GM21423 (cell line): ENCODE measurements around the gene TBC1D22A.

ENCODE experiments used
- ATAC-seq: cut with Tn5 transposase; IDR thresholded peaks from one replicate; pipeline ENCODE4 v1.9.1; 2021; ENCODE audit warnings: mild to moderate bottlenecking, moderate library complexity; ENCODE audit not compliant: unreplicated experiment

Gene TBC1D22A

GRCh38 chr22:46871826-46872225, 109.4 kb downstream of the TBC1D22A start:
- ATAC-seq = no peak

- no peak for ATAC-seq
Measured at GRCh38 chr22:46875089-46875488, 112.6 kb downstream of the TBC1D22A start.

- ATAC-seq = no peak
Measured at GRCh38 chr22:46876357-46876934, 114.0 kb downstream of the TBC1D22A start.

- no peak for ATAC-seq
Measured at GRCh38 chr22:46878191-46878948, 115.9 kb downstream of the TBC1D22A start.

- no peak for ATAC-seq
Measured at GRCh38 chr22:46879083-46879482, 116.6 kb downstream of the TBC1D22A start.

GRCh38 chr22:46881373-46882118, 119.1 kb downstream of the TBC1D22A start:
- no peak for ATAC-seq

- ATAC-seq = no peak
Measured at GRCh38 chr22:46883092-46883910, 120.9 kb downstream of the TBC1D22A start.

GRCh38 chr22:46884365-46884764, 121.9 kb downstream of the TBC1D22A start:
- ATAC-seq = no peak

- ATAC-seq = no peak
Measured at GRCh38 chr22:46887978-46888377, 125.5 kb downstream of the TBC1D22A start.

- ATAC-seq = no peak
Measured at GRCh38 chr22:46890819-46891218, 128.4 kb downstream of the TBC1D22A start.

- ATAC-seq = no peak
Measured at GRCh38 chr22:46891382-46891951, 129.0 kb downstream of the TBC1D22A start.

- no peak for ATAC-seq
Measured at GRCh38 chr22:46892866-46893265, 130.4 kb downstream of the TBC1D22A start.

GRCh38 chr22:46893281-46894020, 131.0 kb downstream of the TBC1D22A start:
- ATAC-seq = no peak

- ATAC-seq = no peak
Measured at GRCh38 chr22:46894081-46894671, 131.7 kb downstream of the TBC1D22A start.

- no peak for ATAC-seq
Measured at GRCh38 chr22:46894851-46895640, 132.6 kb downstream of the TBC1D22A start.

- ATAC-seq = no peak
Measured at GRCh38 chr22:46895753-46896152, 133.3 kb downstream of the TBC1D22A start.

GRCh38 chr22:46896166-46896565, 133.7 kb downstream of the TBC1D22A start:
- no peak for ATAC-seq

GRCh38 chr22:46896568-46897245, 134.3 kb downstream of the TBC1D22A start:
- no peak for ATAC-seq
